ENCODE measurements around the gene VTI1A. TPM values are rescaled to one million over a fixed set of nuclear protein-coding genes. Genes with fewer than 3 reads are reported as not detected.
"Not testable (repeated sequence)": the region's sequence is repeated elsewhere in the genome, so short reads cannot be mapped to it uniquely, and the experiment has no call there.

Gene VTI1A
- total RNA-seq, 1 experiment from 2014 or later = 15.7 TPM

GRCh38 chr10:112858986-112859651, 412.1 kb downstream of the VTI1A start:
- no peak for DNase-seq (ENCODE audit: low read depth)

GRCh38 chr10:112859793-112860192, 412.8 kb downstream of the VTI1A start:
- DNase-seq (ENCODE audit: low read depth) = no peak

GRCh38 chr10:112863461-112863860, 416.4 kb downstream of the VTI1A start:
- DNase-seq (ENCODE audit: low read depth) = not testable (repeated sequence)

Other genes starting within 250 kb of the VTI1A start
- gene TECTB, start 163.8 kb upstream of the VTI1A start, total RNA-seq (2014; rRNA removed; shearing (Covaris generic)) = not detected in 2 replicates
- 16.1 and 18.3 TPM in 2 replicates for gene ACSL5, start 73.1 kb upstream of the VTI1A start, total RNA-seq (2014; rRNA removed; shearing (Covaris generic))
- 24.8 and 26.3 TPM in 2 replicates for gene ZDHHC6, start 301 bp upstream of the VTI1A start, total RNA-seq (2014; rRNA removed; shearing (Covaris generic))

Measured in Daoy (cell line).